Renal pelvis (tissue), 4 donors: ENCODE results near the gene SPHKAP. TPM values are rescaled to one million over a fixed set of nuclear protein-coding genes. Genes with fewer than 3 reads are reported as not detected.
A peak's percentile ranks its signal among the peaks of the same experiment; 100 is the strongest.
"Not testable (repeated sequence)": the region's sequence is repeated elsewhere in the genome, so short reads cannot be mapped to it uniquely, and the experiment has no call there.

Experiments used
- DNase-seq: peaks from one replicate; pipeline ENCODE4 v3.0.0-alpha.2; 2013
- polyA plus RNA-seq, 3 donors: library from polyadenylated mRNA; unstranded; fragments of 120-200 nt; gene quantifications; one replicate each; pipeline ENCODE4 v1.2.1, GENCODE V29; 2013; ENCODE audit not compliant: insufficient read length in 3 of 3

The SPHKAP gene
- polyA plus RNA-seq, 3 donors: 4.1 to 4.5 (median 4.3) TPM

DNA sequence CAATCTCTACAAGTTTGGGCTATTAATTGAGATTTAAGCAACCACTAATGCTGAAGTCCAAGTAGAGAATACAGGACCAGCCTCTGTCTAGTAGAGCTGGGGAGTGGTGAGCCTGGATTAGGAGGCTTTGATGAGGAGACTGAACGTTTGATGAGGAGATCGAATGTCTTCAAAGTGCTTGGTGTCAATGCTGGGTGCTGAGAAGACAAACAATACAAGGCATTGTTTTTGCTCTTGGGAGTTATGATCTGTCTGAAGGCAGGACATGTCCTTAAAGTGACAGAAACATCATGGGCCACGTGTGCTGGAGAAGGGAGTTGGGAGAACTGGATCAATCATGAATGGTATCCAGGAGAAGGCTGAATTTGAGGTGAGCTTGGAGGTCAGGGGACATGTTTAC, 143.6 kb downstream of the SPHKAP start:
- no peak for DNase-seq

DNA sequence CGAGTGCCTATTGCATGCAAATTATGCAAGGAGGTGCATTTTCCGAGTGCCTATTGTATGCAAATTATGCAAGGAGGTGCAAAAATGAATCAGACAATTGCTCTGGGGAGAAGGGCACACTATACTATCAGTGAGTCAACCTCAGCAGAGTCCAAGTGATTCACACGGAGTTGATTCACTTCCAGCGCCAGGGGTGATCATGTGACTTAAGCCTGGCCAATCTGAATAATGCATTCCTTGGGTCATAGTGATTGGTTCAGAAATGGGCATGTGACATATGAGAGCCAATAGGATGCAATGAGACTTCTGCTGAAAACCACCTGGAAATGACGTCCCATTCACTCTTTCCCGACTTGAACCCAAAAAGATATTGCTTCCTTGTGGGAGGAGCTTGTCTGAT, 157.9 kb downstream of the SPHKAP start:
- DNase-seq: no peak

DNA sequence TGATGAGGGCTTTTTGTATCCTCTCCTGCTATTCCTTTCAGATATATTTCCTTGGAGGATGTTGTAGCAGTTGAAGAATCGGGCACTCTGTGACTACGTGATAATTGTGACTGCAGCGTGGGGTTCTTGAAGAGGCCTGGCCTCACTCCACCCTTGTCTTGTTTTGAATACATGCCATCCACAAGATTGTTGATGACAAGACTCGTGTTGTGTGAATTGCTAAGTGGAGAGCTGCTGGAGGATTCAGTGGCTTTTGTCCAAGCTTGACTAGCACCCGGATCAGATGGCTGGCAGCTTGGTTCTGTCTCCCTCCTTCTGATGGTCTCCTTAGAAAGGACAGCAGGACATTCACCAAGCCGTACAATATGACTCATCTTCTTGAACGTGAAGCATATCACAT, 163.2 kb downstream of the SPHKAP start:
- no peak for DNase-seq

DNA sequence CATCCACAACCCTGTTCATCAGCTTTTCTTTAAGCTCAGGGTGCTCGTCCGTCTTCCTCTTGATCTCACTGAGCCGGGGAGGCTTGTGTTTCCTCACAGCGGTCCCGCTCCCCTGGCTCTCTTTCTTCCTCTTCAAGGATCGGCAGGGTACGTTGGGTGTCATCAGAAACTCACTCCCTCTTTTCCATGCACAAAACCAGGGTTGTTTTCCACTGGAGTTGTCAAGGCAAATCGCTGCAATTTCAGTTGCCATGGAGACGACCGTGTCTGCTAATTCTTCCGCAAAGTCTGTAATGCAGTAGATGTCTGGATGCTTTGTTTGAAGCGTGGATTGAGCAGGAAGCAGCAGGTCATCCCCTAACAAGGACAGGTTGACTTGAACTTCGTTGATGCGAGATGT, 163.7 kb downstream of the SPHKAP start:
- DNase-seq: no peak

DNA sequence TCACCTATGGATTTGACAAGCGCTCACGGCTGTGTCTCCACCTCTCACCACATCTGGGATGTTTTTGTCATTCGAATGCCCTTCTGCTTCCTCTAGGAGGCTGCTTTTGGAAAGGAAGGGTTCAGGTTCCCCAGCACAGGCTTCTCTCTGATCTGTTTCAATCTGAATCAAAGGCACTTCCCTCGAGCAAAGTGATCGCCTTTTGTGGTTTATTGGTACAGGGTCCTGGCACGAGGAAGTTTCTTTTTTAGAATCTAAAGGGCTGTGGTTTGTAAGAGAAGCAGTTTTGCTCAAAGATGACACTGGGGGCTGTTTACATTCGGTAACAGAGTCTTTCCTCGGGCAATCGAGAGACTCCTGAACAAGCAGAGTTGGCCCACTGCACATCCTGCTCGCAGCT, 165.1 kb downstream of the SPHKAP start:
- no peak for DNase-seq

DNA sequence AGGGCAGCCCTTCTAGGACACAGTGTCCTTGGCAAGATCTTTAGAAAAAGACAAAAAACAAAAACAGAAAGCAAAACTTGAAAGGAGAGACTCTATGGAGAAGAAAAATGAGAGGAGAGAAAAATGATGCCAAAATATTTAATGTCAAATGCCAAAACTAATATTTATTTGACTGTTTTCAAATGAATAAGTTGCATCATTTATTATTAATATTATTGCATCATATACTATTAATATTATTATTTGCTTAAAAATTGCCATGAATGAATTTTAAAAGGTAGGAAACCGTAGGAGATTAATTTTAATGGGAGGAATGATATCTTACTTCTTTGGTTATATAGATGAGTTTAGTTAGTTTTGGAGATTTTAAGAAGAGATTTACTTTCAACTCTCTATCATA, 165.7 kb downstream of the SPHKAP start:
- no peak for DNase-seq

DNA sequence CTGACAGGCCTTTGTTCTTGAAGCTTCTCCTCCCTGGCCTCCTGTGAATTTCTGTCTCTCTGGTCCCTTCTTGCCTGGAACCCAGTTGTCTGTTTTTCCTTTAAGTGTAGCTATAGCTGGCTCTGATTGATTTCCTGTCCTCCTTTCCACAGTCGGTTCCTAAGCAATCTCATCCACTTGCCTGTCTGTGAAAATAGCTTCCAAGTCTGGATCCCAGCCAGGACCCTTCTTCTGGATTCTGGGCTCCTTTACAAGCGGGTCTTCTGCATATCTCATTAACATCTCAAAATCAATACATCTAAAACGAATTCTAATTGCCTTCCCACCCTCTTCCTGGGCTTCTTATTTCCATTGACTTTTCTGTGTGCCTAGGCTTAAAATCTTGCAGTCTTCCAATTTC, 185.1 kb downstream of the SPHKAP start:
- no peak for DNase-seq

DNA sequence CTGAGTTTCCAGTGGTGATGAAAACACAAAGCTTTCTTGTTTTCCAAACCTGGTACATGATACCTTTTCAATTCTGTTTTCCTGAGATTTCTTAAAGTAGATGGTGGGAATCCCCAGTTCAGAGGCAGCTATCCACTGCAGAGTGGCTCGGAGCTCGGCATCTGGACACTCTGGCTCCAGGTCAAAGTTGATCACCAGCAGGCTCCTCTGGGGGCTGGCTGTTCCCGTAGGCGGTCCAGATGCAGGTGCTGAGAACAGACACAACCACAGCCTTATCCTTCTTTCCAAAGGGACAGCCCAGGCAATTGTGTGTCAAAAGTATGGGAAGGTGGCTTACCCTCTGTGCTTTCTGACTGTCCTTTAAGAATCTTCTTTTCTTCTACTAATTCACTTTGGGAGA, 190.6 kb downstream of the SPHKAP start:
- DNase-seq: no peak

DNA sequence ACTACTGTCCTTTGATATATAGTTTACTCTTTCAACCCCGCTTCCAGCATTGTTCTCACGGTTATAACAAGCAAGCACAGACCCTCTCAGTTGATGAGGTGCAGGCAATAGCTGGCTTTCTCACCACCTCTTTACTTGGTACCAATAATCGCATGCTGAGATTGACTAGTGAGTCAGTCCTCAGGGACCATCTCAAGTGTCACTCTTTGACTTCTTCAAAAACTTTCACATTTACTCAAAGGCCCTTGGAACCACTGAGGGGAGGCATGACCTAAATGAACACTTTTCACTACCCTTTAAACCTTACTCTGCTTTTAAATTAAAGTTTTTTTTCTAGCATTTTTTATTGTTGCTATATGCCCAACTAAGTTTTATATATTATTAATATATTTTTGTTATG, 208.2 kb downstream of the SPHKAP start:
- DNase-seq: no peak

DNA sequence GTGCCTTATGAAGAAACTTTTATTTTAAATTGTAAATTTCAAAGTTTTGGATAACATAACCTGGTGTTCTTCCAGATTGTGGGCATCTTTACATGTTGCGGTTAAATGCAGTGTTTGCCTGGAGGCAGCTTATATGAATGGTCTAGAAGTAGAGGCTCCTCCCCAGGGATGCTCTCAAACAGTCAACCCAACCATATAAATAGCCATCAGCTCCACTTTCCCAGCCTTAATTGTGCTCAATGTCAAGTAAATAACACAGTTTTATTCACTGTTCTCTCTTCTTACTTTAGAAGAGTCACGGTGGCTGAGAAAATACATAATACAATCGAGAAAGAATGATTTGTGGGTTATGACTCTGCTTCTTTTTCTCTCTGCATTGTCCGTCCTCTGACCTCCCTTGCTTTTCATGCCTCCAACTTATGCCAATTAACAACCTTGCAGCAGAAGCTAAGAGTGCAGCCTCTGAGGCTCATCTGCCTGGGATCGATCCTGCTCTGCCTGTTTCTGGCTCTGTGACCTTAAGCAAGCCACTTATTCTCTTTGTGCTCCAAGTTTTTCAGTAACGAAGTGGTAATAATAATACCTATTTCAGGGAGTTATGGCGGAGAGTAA, 209.8 kb downstream of the SPHKAP start:
- no peak for DNase-seq

DNA sequence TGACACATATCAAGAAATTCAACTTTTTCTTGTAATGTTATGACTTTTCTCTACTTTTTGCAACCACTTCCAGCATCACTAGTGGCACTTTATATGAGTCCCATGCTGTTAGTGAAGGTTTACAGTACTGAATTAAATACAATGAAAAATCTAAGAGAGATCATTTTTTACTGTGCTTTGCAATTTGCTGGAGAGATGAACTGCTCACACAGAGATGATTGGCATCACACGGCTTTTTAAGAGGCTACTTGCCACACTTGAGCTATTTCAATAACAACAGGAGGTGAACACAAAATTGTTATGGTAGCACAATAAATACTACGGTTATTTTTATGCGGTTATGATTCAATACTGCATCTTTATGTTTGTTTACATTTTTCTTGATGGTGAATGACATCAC, 221.2 kb downstream of the SPHKAP start:
- DNase-seq: no peak

DNA sequence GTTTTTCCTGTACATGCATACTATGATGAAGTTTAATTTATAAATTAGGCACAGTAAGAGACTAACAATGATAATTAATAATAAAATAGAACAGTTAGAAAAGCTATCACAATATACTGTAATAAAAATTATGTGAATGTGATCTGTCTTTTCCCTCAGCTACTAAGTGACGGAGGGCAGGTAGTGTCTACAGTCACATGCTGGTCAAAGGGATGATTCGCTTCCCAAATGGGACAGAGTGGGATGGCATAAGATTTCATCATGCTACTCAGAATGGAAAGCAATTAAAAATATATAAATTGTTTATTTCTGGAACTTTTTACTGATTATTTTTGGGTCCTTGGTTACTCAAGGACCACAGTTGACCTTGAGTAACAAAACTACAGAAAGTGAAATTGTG, 238.5 kb downstream of the SPHKAP start:
- DNase-seq: no peak

DNA sequence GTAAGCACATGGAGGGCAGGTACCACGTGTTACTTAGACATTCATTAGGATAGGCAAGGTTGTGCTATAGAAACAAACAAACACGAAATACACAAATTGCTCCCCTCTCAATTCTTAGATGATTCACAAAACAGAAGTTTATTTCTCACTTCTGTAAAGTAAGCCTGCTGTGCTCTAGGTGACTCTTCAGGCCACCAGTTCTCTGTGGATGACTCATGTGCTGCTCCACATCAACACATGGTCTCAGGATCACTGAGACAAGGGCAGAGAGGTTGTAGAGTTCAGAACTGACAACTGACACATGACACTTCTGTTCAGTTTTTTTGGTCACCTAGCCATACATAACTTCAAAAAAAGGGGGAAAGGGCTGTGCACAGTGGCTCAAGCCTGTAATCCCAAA, 239.5 kb downstream of the SPHKAP start:
- no peak for DNase-seq

DNA sequence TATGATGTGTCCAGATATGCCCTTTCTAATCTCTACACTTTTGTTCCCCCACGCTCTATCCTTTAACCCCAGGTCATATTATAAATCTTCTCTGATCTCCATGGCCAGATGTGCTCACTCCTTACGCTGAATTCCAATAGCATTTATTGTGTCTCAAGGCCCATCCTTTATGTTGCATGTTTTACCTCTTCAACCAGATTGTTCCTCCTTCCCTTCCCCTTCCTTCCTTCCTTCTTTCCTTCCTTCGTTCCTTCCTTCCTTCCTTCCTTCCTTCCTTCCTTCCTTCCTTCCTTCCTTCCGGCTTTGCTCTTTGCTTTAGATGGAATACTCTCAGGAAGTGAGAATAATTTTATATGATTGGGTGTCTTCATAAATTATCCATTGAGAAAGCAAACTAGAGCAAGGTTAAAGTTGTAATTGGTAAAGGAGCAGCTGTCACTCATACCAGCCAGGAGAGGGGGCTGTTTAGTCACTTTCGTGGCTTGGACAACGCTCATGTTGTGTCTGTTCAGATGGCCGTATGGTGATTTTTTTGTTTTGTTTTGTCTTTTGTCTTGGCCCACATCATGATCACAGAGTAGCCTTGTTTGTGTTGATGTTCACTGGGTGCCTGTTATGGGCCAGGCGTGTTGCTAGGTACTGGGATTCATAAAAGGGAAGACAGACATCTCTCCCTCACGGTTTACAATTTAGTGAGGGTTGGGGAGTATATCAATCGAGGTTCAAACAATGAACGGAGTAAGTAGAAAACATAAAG, 242.0 kb downstream of the SPHKAP start:
- peak; percentile 0 for DNase-seq

DNA sequence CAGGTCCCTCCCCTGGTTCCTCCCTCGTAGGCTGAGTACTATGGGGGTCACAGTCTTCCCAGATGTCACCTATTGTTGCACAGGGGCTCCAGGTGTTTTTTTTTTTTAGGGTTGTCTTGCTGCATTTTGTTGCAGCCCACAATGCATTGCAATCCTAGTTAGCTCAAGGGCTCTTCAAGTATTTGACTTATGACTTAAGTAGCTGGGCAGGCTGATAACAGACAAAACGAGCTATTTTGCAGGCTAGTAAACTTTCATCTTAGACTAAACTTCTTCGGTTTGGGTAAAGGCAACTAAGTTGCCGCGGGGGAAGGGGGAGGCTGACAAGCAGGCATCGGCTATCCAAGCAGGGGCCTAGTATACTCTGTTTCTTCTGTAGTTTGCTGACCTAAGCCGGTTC, 245.2 kb downstream of the SPHKAP start:
- not testable (repeated sequence) for DNase-seq

DNA sequence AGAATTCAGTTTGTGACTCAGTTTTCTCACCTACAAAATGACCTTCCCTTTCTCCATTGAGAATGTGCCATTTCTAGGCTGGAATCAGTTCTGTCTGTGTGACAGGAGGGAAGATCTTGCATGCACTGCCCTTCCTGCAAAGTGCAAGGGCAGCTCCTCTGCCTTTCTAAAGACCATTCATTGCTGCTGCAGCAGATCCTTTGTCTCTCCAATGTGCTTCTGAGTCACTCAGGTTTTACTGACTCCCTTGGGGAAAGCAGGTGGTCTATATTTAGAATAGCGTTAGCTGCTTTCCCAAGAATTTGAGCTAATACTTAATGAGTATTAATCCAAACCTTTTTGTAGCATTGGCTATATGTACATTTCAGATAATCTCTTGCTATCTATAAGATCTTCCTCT, 247.6 kb downstream of the SPHKAP start:
- no peak for DNase-seq

DNA sequence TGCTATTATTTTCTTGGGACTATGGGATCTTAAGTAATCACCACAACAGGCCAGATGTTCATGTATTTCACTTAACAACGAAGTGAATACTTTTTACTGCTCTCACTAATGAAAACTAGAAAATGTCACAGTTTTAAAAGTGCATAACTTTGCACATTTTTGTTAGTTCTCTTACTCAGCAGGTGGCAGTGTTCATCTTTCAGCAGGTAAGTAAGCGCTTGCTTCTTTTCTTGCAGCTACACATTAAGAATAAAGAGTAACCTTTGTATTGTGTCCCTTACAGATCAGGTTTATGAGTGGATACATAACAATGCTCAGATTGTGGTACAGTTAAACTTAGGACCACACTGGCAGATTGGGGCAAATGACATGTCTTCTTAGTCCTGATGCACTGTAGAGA, 249.1 kb downstream of the SPHKAP start:
- DNase-seq: no peak

DNA sequence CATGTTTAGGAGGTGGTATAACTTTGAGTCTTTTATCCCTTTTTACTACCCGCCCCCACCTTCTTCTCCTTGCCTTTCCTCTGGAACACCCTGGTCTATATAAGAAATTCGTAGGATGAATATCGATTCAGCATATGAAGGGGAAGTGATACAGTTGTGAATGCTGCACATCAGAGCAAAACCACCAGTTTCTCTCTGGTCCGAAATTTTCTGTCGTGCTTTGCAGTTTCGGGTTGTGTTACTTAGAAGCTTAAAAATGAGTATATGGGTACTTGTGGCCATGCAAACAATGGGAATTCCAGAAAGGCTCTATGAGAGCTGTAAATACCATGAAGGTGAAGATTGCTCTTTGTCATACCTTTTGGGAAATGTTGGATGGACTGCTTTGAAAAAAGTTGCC, 249.5 kb downstream of the SPHKAP start:
- no peak for DNase-seq
